ENCODE data around the gene OCSTAMP.

DNA sequence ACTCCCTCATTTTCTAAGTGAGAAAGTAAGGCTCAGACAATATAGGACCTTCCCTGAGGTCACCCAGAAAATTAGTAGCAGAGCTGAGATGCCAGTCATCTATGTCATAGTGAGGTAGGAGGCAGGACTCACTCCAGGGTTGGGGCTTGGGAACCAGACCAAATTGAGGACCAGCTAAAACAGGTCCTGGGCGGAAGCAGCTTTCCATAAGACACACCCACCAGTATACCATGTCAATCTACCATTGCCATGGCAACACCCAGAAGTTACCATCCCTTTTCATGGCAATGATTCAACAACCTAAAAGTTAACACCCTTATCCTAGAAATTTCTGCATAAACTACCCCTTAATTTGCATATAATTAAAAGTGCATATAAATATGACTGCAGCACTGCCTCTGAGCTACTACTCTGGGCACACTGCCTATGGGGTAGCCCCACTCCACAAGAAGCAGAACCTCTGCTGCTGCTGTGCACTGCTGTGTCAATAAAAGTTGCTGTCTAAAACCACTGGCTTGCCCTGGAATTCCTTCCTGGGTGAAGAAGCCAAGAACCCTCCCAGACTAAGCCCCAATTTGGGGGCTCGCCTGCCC, 30.3 kb upstream of the OCSTAMP start:
- no peak for TF ChIP-seq EZH2 (IDR thresholded peaks at IDR 0.05)
- TF ChIP-seq POLR2AphosphoS5 (IDR thresholded peaks at IDR 0.05; ENCODE audit: borderline replicate concordance, low read depth, low read length): no peak
